H1 (cell line): Measurements from ENCODE around the gene SYNGR3. TPM values are rescaled to one million over a fixed set of nuclear protein-coding genes. Genes with fewer than 3 reads are reported as not detected.

ENCODE experiments used
- CTCF ChIA-PET: fragments of 300-600 bp; sonication (Branson Sonifier 250); formaldehyde crosslinking; loops from one replicate; lab custom pipeline; 2021; ENCODE audit not compliant: partially characterized antibody; lab: Charles Lee
- POLR2A ChIA-PET: fragments of 300-600 bp; sonication (Branson Sonifier 250); formaldehyde crosslinking; loops from one replicate; lab custom pipeline; 2021; ENCODE audit warnings: inconsistent platforms; ENCODE audit not compliant: partially characterized antibody; lab: Charles Lee
- DNase-seq, 2 experiments: peaks; one replicate each; pipeline versions ENCODE4 v3.0.0 to v3.0.0-alpha.2; 2010 to 2022; ENCODE audit warnings: low spot score in 2 of 2, low read depth in 1 of 2, mixed read lengths in 1 of 2
- FAIRE-seq: peaks from 2 replicates; lab custom pipeline; 2011; peaks lifted over from hg19 to GRCh38; lab: Jason Lieb, UNC
- H2AFZ ChIP-seq: 2 replicates; pipeline ENCODE4 v1.8.1; 2012; ENCODE audit warnings: low read length, inconsistent platforms
- H2AK5ac ChIP-seq: 2 replicates; pipeline ENCODE4 v1.6.1; 2013; ENCODE audit warnings: low read depth, low read length
- H2BK120ac ChIP-seq: replicated peaks from 2 replicates; pipeline ENCODE3; 2013; ENCODE audit warnings: low read depth, low read length, inconsistent platforms
- H2BK12ac ChIP-seq: 2 replicates; pipeline ENCODE4 v1.6.1; 2013; ENCODE audit warnings: low read depth, low read length
- H2BK15ac ChIP-seq: 2 replicates; pipeline ENCODE4 v1.6.1; 2013; ENCODE audit warnings: low read length
- H2BK20ac ChIP-seq: 2 replicates; pipeline ENCODE4 v1.6.1; 2013; ENCODE audit warnings: low read length
- H2BK5ac ChIP-seq: 2 replicates; pipeline ENCODE4 v1.6.1; 2013; ENCODE audit warnings: low read depth, low read length
- H3K14ac ChIP-seq: 2 replicates; pipeline ENCODE4 v1.6.1; 2013; ENCODE audit warnings: inconsistent platforms; ENCODE audit not compliant: insufficient read length
- H3K18ac ChIP-seq: 2 replicates; pipeline ENCODE4 v1.6.1; 2013; ENCODE audit warnings: low read length; ENCODE audit errors: extremely low read depth
- H3K23ac ChIP-seq: 2 replicates; pipeline ENCODE4 v1.6.1; 2013; ENCODE audit warnings: inconsistent platforms; ENCODE audit not compliant: insufficient read length
- H3K23me2 ChIP-seq: 2 replicates; pipeline ENCODE4 v1.6.1; 2013; ENCODE audit warnings: low read depth, low read length
- H3K27ac ChIP-seq: 2 replicates; pipeline ENCODE4 v1.6.1; 2011; ENCODE audit warnings: low read depth, low read length, inconsistent platforms
- H3K27me3 ChIP-seq, 4 experiments: replicated peaks in 1 of 4; 1 replicate in 1 of 4; 2 replicates in 3 of 4; pipeline versions ENCODE4 v1.6.1 to v1.8.1; 2011 to 2013; ENCODE audit warnings: low read length in 3 of 4, mild to moderate bottlenecking in 3 of 4, inconsistent platforms in 2 of 4, mixed read lengths in 2 of 4, moderate library complexity in 1 of 4; ENCODE audit not compliant: control insufficient read depth in 3 of 4, insufficient read depth in 3 of 4; ENCODE audit errors: extremely low read depth in 1 of 4
- H3K36me3 ChIP-seq, 4 experiments: 2 replicates each; pipeline versions ENCODE4 v1.6.1 to v1.8.1; 2011 to 2013; ENCODE audit warnings: mild to moderate bottlenecking in 4 of 4, low read length in 3 of 4, moderate library complexity in 2 of 4, control low read depth in 1 of 4, inconsistent platforms in 1 of 4; ENCODE audit not compliant: insufficient read depth in 4 of 4, control insufficient read depth in 2 of 4
- H3K4ac ChIP-seq: replicated peaks from 2 replicates; pipeline ENCODE3; 2013; ENCODE audit warnings: low read length, low read depth, mixed read lengths, inconsistent platforms; ENCODE audit not compliant: insufficient read length
- H3K4me1 ChIP-seq, 4 experiments: replicated peaks in 1 of 4; 1 replicate in 1 of 4; 2 replicates in 3 of 4; pipeline versions ENCODE4 v1.6.1 to v1.8.1; 2011 to 2013; ENCODE audit warnings: low read length in 3 of 4, inconsistent platforms in 2 of 4, mixed read lengths in 1 of 4; ENCODE audit not compliant: insufficient read depth in 4 of 4, control insufficient read depth in 3 of 4
- H3K4me2 ChIP-seq, 2 experiments: 2 replicates each; pipeline versions ENCODE4 v1.6.1 to v1.8.1; 2011 to 2013; ENCODE audit warnings: low read depth in 2 of 2, low read length in 2 of 2, control low read depth in 1 of 2, inconsistent platforms in 1 of 2, mild to moderate bottlenecking in 1 of 2; ENCODE audit not compliant: insufficient read depth in 1 of 2
- H3K4me3 ChIP-seq, 4 experiments: fragments of 200-600, 300-600 bp in 1 of 4; sonication (generic), shearing (Covaris generic), sonication (Bioruptor Twin) in 1 of 4; 2 replicates each; pipeline versions ENCODE4 v1.5.1 to v1.8.1; 2011 to 2016; ENCODE audit warnings: low read length in 4 of 4, low read depth in 3 of 4, control low read depth in 2 of 4, inconsistent platforms in 2 of 4, mild to moderate bottlenecking in 2 of 4, mixed read lengths in 1 of 4, moderate library complexity in 1 of 4; ENCODE audit not compliant: insufficient read depth in 2 of 4; ENCODE audit errors: extremely low read depth in 1 of 4
- H3K56ac ChIP-seq: replicated peaks from 2 replicates; pipeline ENCODE3; 2013; ENCODE audit warnings: low read depth, mild to moderate bottlenecking, mixed read lengths, low read length, inconsistent platforms; ENCODE audit not compliant: insufficient read length
- H3K79me1 ChIP-seq: 2 replicates; pipeline ENCODE4 v1.6.1; 2013; ENCODE audit warnings: low read depth, low read length, control low read depth
- H3K79me2 ChIP-seq, 2 experiments: 2 replicates each; pipeline versions ENCODE4 v1.6.1 to v1.8.1; 2012 to 2013; ENCODE audit warnings: low read length in 2 of 2, mild to moderate bottlenecking in 2 of 2, inconsistent platforms in 1 of 2; ENCODE audit not compliant: insufficient read depth in 2 of 2, control insufficient read depth in 1 of 2
- H3K9ac ChIP-seq, 4 experiments: replicated peaks in 1 of 4; 1 replicate in 1 of 4; 2 replicates in 3 of 4; pipeline versions ENCODE4 v1.6.1 to v1.8.1; 2011 to 2013; ENCODE audit warnings: low read depth in 3 of 4, low read length in 3 of 4, control low read depth in 2 of 4, mild to moderate bottlenecking in 2 of 4, moderate library complexity in 2 of 4, inconsistent platforms in 1 of 4; ENCODE audit errors: extremely low read depth in 1 of 4
- H3K9me3 ChIP-seq, 2 experiments: 2 replicates each; pipeline versions ENCODE4 v1.6.1 to v1.8.1; 2012 to 2013; ENCODE audit warnings: mild to moderate bottlenecking in 2 of 2, moderate library complexity in 2 of 2, control low read depth in 1 of 2, inconsistent platforms in 1 of 2, low read depth in 1 of 2, low read length in 1 of 2, mixed read lengths in 1 of 2; ENCODE audit not compliant: insufficient read depth in 2 of 2
- H4K20me1 ChIP-seq, 2 experiments: replicated peaks in 1 of 2; 2 replicates each; pipeline versions ENCODE3 to v1.8.1; 2011 to 2013; ENCODE audit warnings: inconsistent platforms in 2 of 2, low read length in 2 of 2, mild to moderate bottlenecking in 1 of 2; ENCODE audit not compliant: insufficient read depth in 2 of 2, control insufficient read depth in 1 of 2
- H4K5ac ChIP-seq: 2 replicates; pipeline ENCODE4 v1.6.1; 2013; ENCODE audit warnings: low read length, low read depth, mixed read lengths, inconsistent platforms; ENCODE audit not compliant: insufficient read length
- H4K8ac ChIP-seq: 2 replicates; pipeline ENCODE4 v1.8.0; 2013; ENCODE audit warnings: mild to moderate bottlenecking, moderate library complexity, low read length, inconsistent platforms; ENCODE audit not compliant: insufficient read depth; ENCODE audit errors: extremely low read depth
- H4K91ac ChIP-seq: replicated peaks from 2 replicates; pipeline ENCODE3; 2013; ENCODE audit warnings: low read length, mixed read lengths, inconsistent platforms; ENCODE audit not compliant: insufficient read length
- EGR1 ChIP-seq: IDR thresholded peaks from 2 replicates; pipeline ENCODE4 v1.6.1; 2011; ENCODE audit warnings: low read depth, low read length, borderline replicate concordance
- JUN ChIP-seq: IDR thresholded peaks from 2 replicates; pipeline ENCODE4 v1.6.1; 2011; ENCODE audit warnings: low read depth, mild to moderate bottlenecking, improper control_type of control experiment, low read length
- PHF8 ChIP-seq: fragments of 200-600 bp; sonication (generic); conservative IDR thresholded peaks from 2 replicates; pipeline ENCODE4 v1.7.1; 2012; ENCODE audit warnings: low read depth, mild to moderate bottlenecking, inconsistent platforms, low read length, moderate library complexity
- RFX5 ChIP-seq: IDR thresholded peaks from 2 replicates; pipeline ENCODE4 v1.6.1; 2011; ENCODE audit warnings: low read depth, low read length, improper control_type of control experiment, borderline replicate concordance
- SIN3A ChIP-seq, 2 experiments: IDR thresholded peaks in 1 of 2; conservative IDR thresholded peaks in 1 of 2; 2 replicates each; pipeline ENCODE4 v1.6.1; 2011 to 2012; ENCODE audit warnings: low read length in 2 of 2, improper control_type of control experiment in 1 of 2, low read depth in 1 of 2, mild to moderate bottlenecking in 1 of 2
- TBP ChIP-seq: IDR thresholded peaks from 2 replicates; pipeline ENCODE4 v1.6.1; 2011; ENCODE audit warnings: low read depth, low read length, improper control_type of control experiment
- TCF12 ChIP-seq: IDR thresholded peaks from 2 replicates; pipeline ENCODE4 v1.6.1; 2011; ENCODE audit warnings: low read depth, mild to moderate bottlenecking, low read length
- WGBS, 2 experiments: shearing (Covaris generic) in 1 of 2; methylation state at CpG; one replicate each; pipeline versions ENCODE4 v1.1.6 to v1.1.7; 2013 to 2015; ENCODE audit warnings: low lambda C conversion rate in 2 of 2, mixed read lengths in 2 of 2, inconsistent platforms in 1 of 2, low coverage in 1 of 2, missing lambda C conversion rate in 1 of 2; ENCODE audit not compliant: insufficient replicate concordance in 2 of 2, insufficient coverage in 1 of 2, insufficient read length in 1 of 2; ENCODE audit errors: extremely low coverage in 1 of 2, missing lambda C conversion rate in 1 of 2; 5-methylcytosine and 5-hydroxymethylcytosine counted together
- polyA plus RNA-seq, 7 experiments: library from polyadenylated mRNA; depleted of rRNA in 3 of 7; stranded (reverse) in 5 of 7; unstranded in 2 of 7; fragments of >200 nt in 5 of 7; fragments of 200-250 nt in 2 of 7; gene quantifications; 1 replicate in 5 of 7; 2 replicates in 1 of 7; 4 replicates in 1 of 7; pipeline versions ENCODE4 v1.2.1 to v1.2.3, GENCODE V29; 2011 to 2013; ENCODE audit warnings: missing spikeins in 2 of 7, mixed read lengths in 2 of 7
- total RNA-seq: library from RNA; stranded (reverse); fragmentation: NEBNext Ultra II Directional; extraction: Animal tissue kit (Norgen Biotek cat#: 25700); gene quantifications from 2 replicates; pipeline ENCODE4 v1.2.1, GENCODE V29; 2021

The SYNGR3 gene
- total and polyA plus RNA-seq, 2 of the 8 experiments (the other 6 are each of a cell fraction or from before 2014, with no cell fraction given), result 36.2 to 49.9 TPM

DNA sequence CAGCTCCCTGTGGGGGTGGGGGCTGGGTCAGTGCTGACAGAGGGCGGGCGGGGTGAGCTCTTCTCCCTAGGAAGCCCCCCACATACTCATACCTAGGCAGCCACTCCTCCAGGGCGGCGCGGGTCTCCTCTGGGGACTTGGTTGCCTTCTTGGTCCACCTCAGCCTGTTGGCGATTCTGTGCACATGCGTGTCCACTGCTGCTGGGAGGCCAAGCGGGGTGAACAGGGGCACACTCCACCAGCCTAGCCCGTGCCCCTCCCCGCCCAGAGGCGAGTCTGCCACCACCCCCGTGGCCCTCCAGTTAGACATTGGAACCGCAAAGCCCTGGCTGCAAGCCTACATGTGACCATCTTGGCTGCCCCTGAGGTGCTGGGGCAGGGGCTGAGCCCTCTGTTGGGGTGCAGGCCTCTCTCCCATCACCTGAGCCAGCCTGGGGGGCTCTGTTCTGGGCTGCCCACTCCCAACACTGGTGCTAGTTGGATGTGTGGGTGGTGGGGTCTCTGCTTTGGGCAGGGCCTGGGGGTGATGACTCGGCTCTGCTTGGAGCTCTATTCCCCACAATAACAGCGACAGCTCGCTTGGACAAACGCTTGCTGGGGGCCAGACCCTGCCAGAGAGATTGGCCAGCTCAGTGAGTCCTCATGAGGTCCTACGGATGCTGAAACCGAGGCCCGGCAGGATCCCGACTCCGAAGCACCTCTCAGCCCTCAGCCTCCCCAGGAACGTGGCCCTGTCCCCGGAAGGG lies 50.4 kb downstream of the SYNGR3 start:
- Histone ChIP-seq H3K9ac (no peak overlapping the region), H2BK5ac (no peak overlapping the region), H4K5ac (no peak overlapping the region), H3K23ac (no peak overlapping the region), H2BK120ac (no peak overlapping the region), H3K4me3 (no peak overlapping the region), H3K36me3 (peaks cover 0 to 3% (median 0%) of the 10 kb centered on the region in 4 experiments; a peak in 1 of 8 replicates), H2BK20ac (no peak overlapping the region), H3K79me2 (no peaks in the 10 kb centered on the region)
- 90% methylated on average over 20 of the region's 24 CpGs; no CpG with 5 or more reads in 1 of the 2 experiments for WGBS, 2 experiments
- CTCF ChIA-PET, result interaction anchor here (0.7 to 1.9 kb wide), 9 partner anchors 8 to 100 kb away, joined by 3 to 9 read pairs (median 4); partner anchors contain the start of genes NTHL1 and TSC2
- POLR2A ChIA-PET, result interaction anchor here (0.6 to 3.1 kb wide), 9 partner anchors 7 to 115 kb away, joined by 3 to 14 read pairs (median 4); partner anchors contain the start of genes NTHL1, TRAF7 and TSC2
- TF ChIP-seq TBP, result no peak
- no peak for TF ChIP-seq RFX5
- no peak for TF ChIP-seq JUN
- no peak for TF ChIP-seq EGR1
- TF ChIP-seq PHF8, result no peak
- no peak for TF ChIP-seq TCF12
- TF ChIP-seq SIN3A (conservative IDR thresholded peaks at IDR 0.05 in 1 of 2, IDR thresholded peaks at IDR 0.05 in 1 of 2; ENCODE audit: low read depth in 1 of 2, low read length in 2 of 2), result no peak
- TF ChIP-seq, all 59 proteins: peak for 0
- Histone ChIP-seq H3K14ac (no peak overlapping the region), H3K4me1 (peaks cover 0 to 4% (median 0%) of the 10 kb centered on the region in 4 experiments; a peak in 3 of 7 replicates), H3K56ac (no peak overlapping the region), H4K20me1 (peaks cover 0 to 5% of the 10 kb centered on the region in 2 experiments), H3K9me3 (no peaks in the 10 kb centered on the region), H2AK5ac (no peak overlapping the region), H3K27me3 (no peaks in the 10 kb centered on the region), H2BK15ac (no peak overlapping the region), H3K4me2 (no peak overlapping the region), H3K79me1 (no peaks in the 10 kb centered on the region), H3K23me2 (no peaks in the 10 kb centered on the region), H2AFZ (no peak overlapping the region), H3K4ac (no peak overlapping the region), H3K27ac (no peak overlapping the region), H4K91ac (no peak overlapping the region), H2BK12ac (no peak overlapping the region), H4K8ac (no peak overlapping the region), H3K18ac (no peak overlapping the region)
- no peak for FAIRE-seq
- no peak for DNase-seq
